GM19395 (cell line): ENCODE measurements around the gene CPNE2.

Experiments
- ATAC-seq: cut with Tn5 transposase; IDR thresholded peaks from one replicate; pipeline ENCODE4 v1.9.1; 2021; ENCODE audit warnings: mild to moderate bottlenecking, moderate library complexity; ENCODE audit not compliant: unreplicated experiment

CPNE2 gene

GRCh38 chr16:57141822-57142631 lies 49.6 kb downstream of the CPNE2 start:
- no peak for ATAC-seq

GRCh38 chr16:57143149-57143921 lies 51.0 kb downstream of the CPNE2 start:
- no peak for ATAC-seq

- ATAC-seq = no peak
Observed at GRCh38 chr16:57144027-57144426, 51.6 kb downstream of the CPNE2 start.

- ATAC-seq = no peak
Observed at GRCh38 chr16:57145046-57146021, 53.0 kb downstream of the CPNE2 start.

GRCh38 chr16:57146040-57146647 lies 53.8 kb downstream of the CPNE2 start:
- no peak for ATAC-seq

- no peak for ATAC-seq
Observed at GRCh38 chr16:57146735-57147134, 54.4 kb downstream of the CPNE2 start.

GRCh38 chr16:57147381-57148221 lies 55.2 kb downstream of the CPNE2 start:
- no peak for ATAC-seq

GRCh38 chr16:57148481-57148880 lies 56.1 kb downstream of the CPNE2 start:
- no peak for ATAC-seq

GRCh38 chr16:57149391-57149790 lies 57.0 kb downstream of the CPNE2 start:
- no peak for ATAC-seq

GRCh38 chr16:57150682-57151330 lies 58.4 kb downstream of the CPNE2 start:
- ATAC-seq = no peak

- ATAC-seq = no peak
Observed at GRCh38 chr16:57151369-57151768, 59.0 kb downstream of the CPNE2 start.

- ATAC-seq = no peak
Observed at GRCh38 chr16:57152096-57153093, 60.0 kb downstream of the CPNE2 start.

- no peak for ATAC-seq
Observed at GRCh38 chr16:57153841-57154240, 61.5 kb downstream of the CPNE2 start.

GRCh38 chr16:57155702-57156350 lies 63.4 kb downstream of the CPNE2 start:
- ATAC-seq = no peak

GRCh38 chr16:57156351-57156703 lies 63.9 kb downstream of the CPNE2 start:
- no peak for ATAC-seq

GRCh38 chr16:57157533-57157932 lies 65.2 kb downstream of the CPNE2 start:
- no peak for ATAC-seq

- ATAC-seq = no peak
Observed at GRCh38 chr16:57159447-57159846, 67.1 kb downstream of the CPNE2 start.

GRCh38 chr16:57163842-57164241 lies 71.5 kb downstream of the CPNE2 start:
- ATAC-seq = no peak
